ENCODE results near the gene SPATA19. TPM values are rescaled to one million over a fixed set of nuclear protein-coding genes. Genes with fewer than 3 reads are reported as not detected.

The SPATA19 gene
- total and polyA plus RNA-seq, 2 experiments from 2014 or later, result not detected

GRCh38 chr11:133815636-133816035 is 29.7 kb downstream of the SPATA19 start (continued):
- TF ChIP-seq ZNF462 (CRISPR knock-in tag; IDR thresholded peaks at IDR 0.05) (no peak), NANOG (IDR thresholded peaks at IDR 0.05; ENCODE audit: borderline replicate concordance) (no peak), EZH2 (IDR thresholded peaks at IDR 0.05; ENCODE audit: low read depth, unreplicated experiment) (no peak)

DNA sequence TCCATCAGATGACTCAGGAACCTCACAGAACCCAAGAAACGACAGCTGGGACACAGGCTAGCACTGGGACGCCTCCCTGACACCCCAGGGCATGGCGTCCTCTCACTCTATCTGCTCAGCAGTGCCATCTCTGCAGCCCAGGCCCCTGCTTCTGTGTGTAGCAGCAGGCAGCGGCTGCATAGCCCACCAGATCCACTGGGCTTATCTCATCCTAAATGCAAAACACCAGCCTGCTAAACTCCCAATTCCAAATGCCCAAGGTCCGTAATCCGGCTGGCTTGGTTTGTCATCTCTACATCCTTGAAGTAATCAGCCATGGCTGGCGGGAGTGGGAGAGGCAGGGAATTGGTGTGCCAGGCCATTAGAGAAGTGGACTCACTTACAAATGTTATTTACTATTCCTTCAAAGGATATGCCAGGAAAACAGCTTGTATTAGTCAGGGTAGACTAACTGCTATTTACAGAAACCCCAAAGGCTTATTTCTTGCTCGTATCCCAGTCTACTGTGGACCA is 30.7 kb downstream of the SPATA19 start:
- no peak for DNase-seq (ENCODE audit: low spot score)
- no peaks in the 10 kb centered on the region for H4K20me1 ChIP-seq (replicated peaks; ENCODE audit: insufficient read depth)
- peaks cover 6% of the 10 kb centered on the region for H3K27me3 Mint-ChIP-seq (ENCODE audit: insufficient read depth, low read depth, poor library complexity)
- H3K4me3 ChIP-seq, result no peak overlapping the region
- no peaks in the 10 kb centered on the region for H3F3A ChIP-seq (replicated peaks; ENCODE audit: low read depth)
- H3K79me2 ChIP-seq (replicated peaks; ENCODE audit: insufficient read depth), result no peaks in the 10 kb centered on the region
- H3K9me2 ChIP-seq (ENCODE audit: insufficient read depth), result no peaks in the 10 kb centered on the region
- H3K27ac Mint-ChIP-seq, result no peak overlapping the region
- H2AFZ ChIP-seq, result no peak overlapping the region
- H3K36me3 ChIP-seq (ENCODE audit: insufficient read depth), result no peaks in the 10 kb centered on the region
- no peaks in the 10 kb centered on the region; the same call in 2 of the 3 replicates for H3K36me3 Mint-ChIP-seq (ENCODE audit: low read depth)
- H3K9me3 Mint-ChIP-seq, result no peaks in the 10 kb centered on the region
- H3K27me3 ChIP-seq (ENCODE audit: insufficient read depth), result no peaks in the 10 kb centered on the region
- no peak overlapping the region for H3K4me2 ChIP-seq
- H3K4me1 ChIP-seq (ENCODE audit: insufficient read depth), result peaks cover 29% of the 10 kb centered on the region
- no peaks in the 10 kb centered on the region; the same call in 1 of the 3 replicates for H3K4me1 Mint-ChIP-seq
- no peak overlapping the region for H3K4me3 Mint-ChIP-seq
- no peak overlapping the region for H3K27ac ChIP-seq (ENCODE audit: low read depth)
- ATAC-seq, result no peak
- TF ChIP-seq, protein P1, sequence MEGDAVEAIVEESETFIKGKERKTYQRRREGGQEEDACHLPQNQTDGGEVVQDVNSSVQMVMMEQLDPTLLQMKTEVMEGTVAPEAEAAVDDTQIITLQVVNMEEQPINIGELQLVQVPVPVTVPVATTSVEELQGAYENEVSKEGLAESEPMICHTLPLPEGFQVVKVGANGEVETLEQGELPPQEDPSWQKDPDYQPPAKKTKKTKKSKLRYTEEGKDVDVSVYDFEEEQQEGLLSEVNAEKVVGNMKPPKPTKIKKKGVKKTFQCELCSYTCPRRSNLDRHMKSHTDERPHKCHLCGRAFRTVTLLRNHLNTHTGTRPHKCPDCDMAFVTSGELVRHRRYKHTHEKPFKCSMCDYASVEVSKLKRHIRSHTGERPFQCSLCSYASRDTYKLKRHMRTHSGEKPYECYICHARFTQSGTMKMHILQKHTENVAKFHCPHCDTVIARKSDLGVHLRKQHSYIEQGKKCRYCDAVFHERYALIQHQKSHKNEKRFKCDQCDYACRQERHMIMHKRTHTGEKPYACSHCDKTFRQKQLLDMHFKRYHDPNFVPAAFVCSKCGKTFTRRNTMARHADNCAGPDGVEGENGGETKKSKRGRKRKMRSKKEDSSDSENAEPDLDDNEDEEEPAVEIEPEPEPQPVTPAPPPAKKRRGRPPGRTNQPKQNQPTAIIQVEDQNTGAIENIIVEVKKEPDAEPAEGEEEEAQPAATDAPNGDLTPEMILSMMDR (conservative IDR thresholded peaks at IDR 0.05; ENCODE audit: low read depth in 2 of 2), result no peak
- TF ChIP-seq ZNF462 (CRISPR knock-in tag; IDR thresholded peaks at IDR 0.05), result no peak
